ENCODE measurements around the gene USP21. TPM values are rescaled to one million over a fixed set of nuclear protein-coding genes. Genes with fewer than 3 reads are reported as not detected.

Gene USP21
- total RNA-seq, 1 donor from 2014 or later: 38.1 TPM

DNA sequence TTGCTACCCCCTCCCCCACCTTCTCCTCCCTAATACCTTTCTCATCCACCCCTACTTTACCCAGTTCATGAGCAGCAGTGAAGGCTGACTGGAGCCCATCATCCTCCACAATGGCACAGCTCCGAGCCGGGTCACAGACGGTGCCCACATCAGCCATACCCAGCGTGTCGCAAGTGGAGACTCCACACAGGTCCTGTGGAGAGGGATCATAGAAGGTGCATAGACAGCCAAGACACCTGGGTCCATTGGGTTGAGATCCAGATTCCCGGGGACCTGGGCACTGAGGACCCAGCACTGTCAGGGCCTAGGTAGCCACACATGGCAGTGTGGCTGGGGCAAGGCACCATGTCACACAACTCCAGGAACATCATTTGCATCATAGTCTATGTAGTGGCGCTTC, 36.8 kb downstream of the USP21 start:
- Mint-ChIP-seq H3K4me3 (no peak overlapping the region), H3K9me3 (no peaks in the 10 kb centered on the region), H3K4me1 (peaks cover 38% of the 10 kb centered on the region), H3K36me3 (ENCODE audit: low read depth) (no peaks in the 10 kb centered on the region), H3K27me3 (no peaks in the 10 kb centered on the region), H3K27ac (no peak overlapping the region)
- CTCF ChIA-PET: interaction anchor here (1.1 to 1.4 kb wide), 2 partner anchors 10 to 29 kb away, joined by 4 to 5 read pairs; partner anchors contain the start of gene TOMM40L
- ATAC-seq (ENCODE audit: low read depth) (no peak), DNase-seq (no peak)
- no peak for TF ChIP-seq CTCF (IDR thresholded peaks at IDR 0.05)
- POLR2A ChIA-PET: no interaction called here
- intact Hi-C loops (cut with micrococcal nuclease): no loop called here

GRCh38 chr1:161196521-161197451, 37.5 kb downstream of the USP21 start:
- H3K9me3 Mint-ChIP-seq: no peaks in the 10 kb centered on the region
- ChIA-PET POLR2A (no interaction called here), CTCF (interaction anchor here (1.1 kb wide), 1 partner anchor 29 kb away, joined by 4 read pairs; the partner anchor contains the start of gene TOMM40L)
- no peaks in the 10 kb centered on the region for H3K27me3 Mint-ChIP-seq
- no peaks in the 10 kb centered on the region for H3K36me3 Mint-ChIP-seq (ENCODE audit: low read depth)
- ATAC-seq (ENCODE audit: low read depth): no peak
- no peak for TF ChIP-seq CTCF (IDR thresholded peaks at IDR 0.05)
- no peak overlapping the region for H3K4me3 Mint-ChIP-seq
- intact Hi-C loops (cut with micrococcal nuclease): no loop called here
- H3K4me1 Mint-ChIP-seq: peaks cover 45% of the 10 kb centered on the region
- no peak overlapping the region for H3K27ac Mint-ChIP-seq
- DNase-seq: no peak

DNA sequence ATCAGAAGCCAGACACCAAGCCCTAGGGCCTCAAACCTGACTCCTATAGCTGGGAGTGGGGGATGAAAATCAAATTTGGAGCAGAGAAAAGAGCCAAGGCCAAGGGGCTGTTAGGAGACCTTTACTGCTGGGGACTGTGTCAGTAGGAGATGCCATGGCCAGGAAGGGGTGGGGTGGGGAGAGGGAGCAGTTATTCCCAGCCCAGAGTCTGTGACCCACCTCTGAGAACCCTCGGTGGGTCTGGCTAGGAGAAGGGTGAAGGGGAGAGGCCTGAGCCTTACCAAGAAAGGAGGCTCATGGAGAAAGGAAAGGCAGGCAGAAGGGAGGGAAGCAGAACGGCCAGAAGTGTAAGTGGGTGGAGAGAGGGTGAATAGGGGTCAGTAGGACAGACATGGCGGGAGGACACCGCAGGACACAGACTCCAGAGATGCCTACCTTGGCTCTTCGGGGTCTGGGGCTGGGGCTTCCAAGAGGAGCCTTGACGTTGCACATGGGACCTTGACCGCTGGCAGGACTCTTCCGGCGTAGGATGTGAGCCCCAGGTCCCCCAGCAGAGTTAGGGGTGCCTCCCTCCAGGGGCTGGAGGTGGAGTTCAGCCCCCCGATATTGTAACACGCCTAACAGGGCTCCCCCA, 38.4 kb downstream of the USP21 start:
- no peak for DNase-seq
- no peak for TF ChIP-seq CTCF (IDR thresholded peaks at IDR 0.05)
- no peak for ATAC-seq (ENCODE audit: low read depth)
- POLR2A ChIA-PET: no interaction called here
- no peak overlapping the region for H3K4me3 Mint-ChIP-seq
- H3K36me3 Mint-ChIP-seq (ENCODE audit: low read depth): peaks cover 6% of the 10 kb centered on the region
- no peak overlapping the region for H3K27ac Mint-ChIP-seq
- H3K4me1 Mint-ChIP-seq: peaks cover 44% of the 10 kb centered on the region
- H3K9me3 Mint-ChIP-seq: no peaks in the 10 kb centered on the region
- no peaks in the 10 kb centered on the region for H3K27me3 Mint-ChIP-seq
- intact Hi-C loops (cut with micrococcal nuclease): no loop called here
- CTCF ChIA-PET: interaction anchor here (1.1 to 1.9 kb wide), 1 partner anchor 28 kb away, joined by 4 to 8 read pairs; the partner anchor contains the start of gene TOMM40L

GRCh38 chr1:161198194-161198896, 39.0 kb downstream of the USP21 start:
- DNase-seq (no peak), ATAC-seq (ENCODE audit: low read depth) (no peak)
- ChIA-PET POLR2A (no interaction called here), CTCF (interaction anchor here (0.7 to 1.9 kb wide), 2 partner anchors 27 to 176 kb away, joined by 3 to 8 read pairs; partner anchors contain the start of gene TOMM40L)
- no peak for TF ChIP-seq CTCF (IDR thresholded peaks at IDR 0.05)
- H3K4me3 Mint-ChIP-seq: no peak overlapping the region
- H3K27ac Mint-ChIP-seq: no peak overlapping the region
- no peaks in the 10 kb centered on the region for H3K9me3 Mint-ChIP-seq
- H3K36me3 Mint-ChIP-seq (ENCODE audit: low read depth): peaks cover 8% of the 10 kb centered on the region
- intact Hi-C loops (cut with micrococcal nuclease): no loop called here
- H3K27me3 Mint-ChIP-seq: no peaks in the 10 kb centered on the region
- peaks cover 42% of the 10 kb centered on the region for H3K4me1 Mint-ChIP-seq

All from activated B cell treated with CpG ODN at 0.5 μM for 24 hours (primary cell).